ENCODE results near the gene PELI2. TPM values are rescaled to one million over a fixed set of nuclear protein-coding genes. Genes with fewer than 3 reads are reported as not detected.

PELI2 gene
- total and polyA plus RNA-seq, 9 donors: 13.0 to 36.8 (median 28.5) TPM

DNA sequence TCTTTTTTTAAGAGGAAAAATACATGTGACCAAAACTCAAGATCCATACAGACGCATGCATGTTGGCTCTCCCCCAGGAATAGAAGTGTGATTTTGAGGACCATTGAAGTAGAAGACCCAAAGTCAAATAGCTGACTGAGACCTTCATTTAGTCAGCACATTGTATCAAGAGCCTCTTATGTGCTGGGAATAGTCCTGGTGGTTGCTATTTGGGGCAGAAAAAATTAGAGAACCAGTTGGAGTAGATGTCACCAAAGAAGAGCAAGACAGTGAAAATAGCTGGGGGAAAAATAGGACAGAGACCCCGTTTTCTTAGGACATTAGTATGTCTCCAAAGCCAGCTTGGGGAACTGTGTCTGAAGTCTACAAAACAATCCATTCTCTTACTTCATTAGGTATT is 93.6 kb downstream of the PELI2 start:
- Histone ChIP-seq H3K9me3 (no peaks in the 10 kb centered on the region), H3K36me3 (no peaks in the 10 kb centered on the region), H3K4me3 (no peak overlapping the region), H3K4me1 (ENCODE audit: insufficient read depth) (peaks cover 13% of the 10 kb centered on the region), H3K27me3 (no peaks in the 10 kb centered on the region), H3K27ac (no peak overlapping the region)
- TF ChIP-seq POLR2A (IDR thresholded peaks at IDR 0.05): no peak
- TF ChIP-seq, protein P1, sequence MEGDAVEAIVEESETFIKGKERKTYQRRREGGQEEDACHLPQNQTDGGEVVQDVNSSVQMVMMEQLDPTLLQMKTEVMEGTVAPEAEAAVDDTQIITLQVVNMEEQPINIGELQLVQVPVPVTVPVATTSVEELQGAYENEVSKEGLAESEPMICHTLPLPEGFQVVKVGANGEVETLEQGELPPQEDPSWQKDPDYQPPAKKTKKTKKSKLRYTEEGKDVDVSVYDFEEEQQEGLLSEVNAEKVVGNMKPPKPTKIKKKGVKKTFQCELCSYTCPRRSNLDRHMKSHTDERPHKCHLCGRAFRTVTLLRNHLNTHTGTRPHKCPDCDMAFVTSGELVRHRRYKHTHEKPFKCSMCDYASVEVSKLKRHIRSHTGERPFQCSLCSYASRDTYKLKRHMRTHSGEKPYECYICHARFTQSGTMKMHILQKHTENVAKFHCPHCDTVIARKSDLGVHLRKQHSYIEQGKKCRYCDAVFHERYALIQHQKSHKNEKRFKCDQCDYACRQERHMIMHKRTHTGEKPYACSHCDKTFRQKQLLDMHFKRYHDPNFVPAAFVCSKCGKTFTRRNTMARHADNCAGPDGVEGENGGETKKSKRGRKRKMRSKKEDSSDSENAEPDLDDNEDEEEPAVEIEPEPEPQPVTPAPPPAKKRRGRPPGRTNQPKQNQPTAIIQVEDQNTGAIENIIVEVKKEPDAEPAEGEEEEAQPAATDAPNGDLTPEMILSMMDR (IDR thresholded peaks at IDR 0.05): no peak
- no peak for TF ChIP-seq EP300 (IDR thresholded peaks at IDR 0.05)
- WGBS, 3 donors: 89 to 96% (median 89%) methylated on average over 2 of the region's 2 CpGs
- DNase-seq: no peak
- intact Hi-C loops (cut with DNase I): no loop called here

DNA sequence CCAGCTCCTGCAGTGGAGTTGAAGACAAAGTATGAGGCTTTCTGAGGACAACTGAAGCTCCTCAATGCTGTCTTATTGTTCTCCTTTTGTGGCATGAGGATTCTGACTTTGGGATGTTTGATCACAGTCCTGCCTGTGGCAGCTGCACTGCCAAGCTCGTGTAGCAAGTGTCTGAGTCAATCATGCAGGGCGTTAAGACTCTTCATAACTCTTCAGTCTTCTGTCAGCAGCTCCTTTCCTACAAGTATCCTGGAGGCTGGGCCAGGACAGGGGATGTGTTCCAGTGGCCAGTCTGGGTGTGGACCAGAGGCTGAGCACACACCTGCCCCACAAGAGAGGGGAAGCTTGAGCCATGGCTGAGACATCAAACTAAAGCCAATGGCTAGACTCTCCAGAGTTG is 94.3 kb downstream of the PELI2 start:
- intact Hi-C loops (cut with DNase I): no loop called here
- H3K4me1 ChIP-seq (ENCODE audit: insufficient read depth): peaks cover 16% of the 10 kb centered on the region
- H3K27ac ChIP-seq: no peak overlapping the region
- H3K27me3 ChIP-seq: no peaks in the 10 kb centered on the region
- no peak for TF ChIP-seq POLR2A (IDR thresholded peaks at IDR 0.05)
- TF ChIP-seq, protein P1 (IDR thresholded peaks at IDR 0.05): no peak
- TF ChIP-seq EP300 (IDR thresholded peaks at IDR 0.05): no peak
- no peak for DNase-seq
- no peak overlapping the region for H3K4me3 ChIP-seq
- no peaks in the 10 kb centered on the region for H3K36me3 ChIP-seq
- 87 to 94% (median 91%) methylated on average over 2 of the region's 2 CpGs for WGBS, 3 donors
- H3K9me3 ChIP-seq: no peaks in the 10 kb centered on the region

DNA sequence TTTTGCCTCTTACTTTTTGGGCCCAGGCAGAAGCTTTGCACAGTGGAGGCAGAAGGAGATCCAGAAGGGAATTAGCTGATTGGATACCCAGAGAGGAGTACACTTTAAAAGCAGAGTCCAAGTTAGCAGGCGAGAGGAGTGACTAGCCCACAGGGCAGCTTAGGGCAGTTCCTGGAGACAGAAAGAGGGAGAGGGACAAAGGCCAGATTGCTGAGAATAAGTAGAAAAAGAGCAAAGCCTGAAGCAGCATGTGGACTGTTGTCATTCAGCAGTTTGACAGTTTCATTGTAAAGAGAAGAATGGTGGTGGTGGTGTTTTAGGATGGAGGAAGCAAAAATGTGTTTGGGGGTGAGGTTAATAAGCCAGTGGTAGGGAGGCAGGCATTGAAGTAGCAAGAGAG is 95.1 kb downstream of the PELI2 start:
- DNase-seq: no peak
- H3K9me3 ChIP-seq: no peaks in the 10 kb centered on the region
- no peak overlapping the region for H3K27ac ChIP-seq
- 84 to 92% (median 91%) methylated on average over 1 of the region's 1 CpG for WGBS, 3 donors
- H3K36me3 ChIP-seq: no peaks in the 10 kb centered on the region
- intact Hi-C loops (cut with DNase I): no loop called here
- TF ChIP-seq, protein P1 (IDR thresholded peaks at IDR 0.05): no peak
- no peak for TF ChIP-seq POLR2A (IDR thresholded peaks at IDR 0.05)
- no peak for TF ChIP-seq EP300 (IDR thresholded peaks at IDR 0.05)
- H3K4me3 ChIP-seq: no peak overlapping the region
- peaks cover 14% of the 10 kb centered on the region for H3K4me1 ChIP-seq (ENCODE audit: insufficient read depth)
- no peaks in the 10 kb centered on the region for H3K27me3 ChIP-seq

- H3K4me3 ChIP-seq: no peak overlapping the region
- no peak for DNase-seq
- no peaks in the 10 kb centered on the region for H3K36me3 ChIP-seq
- no peaks in the 10 kb centered on the region for H3K9me3 ChIP-seq
- 90 to 95% (median 92%) methylated on average over 3 of the region's 3 CpGs for WGBS, 3 donors
- no peak overlapping the region for H3K27ac ChIP-seq
- TF ChIP-seq POLR2A (IDR thresholded peaks at IDR 0.05) (no peak), EP300 (IDR thresholded peaks at IDR 0.05) (no peak)
- TF ChIP-seq, protein P1 (IDR thresholded peaks at IDR 0.05): no peak
- H3K27me3 ChIP-seq: no peaks in the 10 kb centered on the region
- H3K4me1 ChIP-seq (ENCODE audit: insufficient read depth): peaks cover 23% of the 10 kb centered on the region
- intact Hi-C loops (cut with DNase I): no loop called here
Measured at GRCh38 chr14:56215180-56215579, 97.0 kb downstream of the PELI2 start.

Measured in ovary (tissue), 9 donors.